ENCODE data around the gene ADARB2.
"Not testable (repeated sequence)": the region's sequence is repeated elsewhere in the genome, so short reads cannot be mapped to it uniquely, and the experiment has no call there.

The ADARB2 gene

DNA sequence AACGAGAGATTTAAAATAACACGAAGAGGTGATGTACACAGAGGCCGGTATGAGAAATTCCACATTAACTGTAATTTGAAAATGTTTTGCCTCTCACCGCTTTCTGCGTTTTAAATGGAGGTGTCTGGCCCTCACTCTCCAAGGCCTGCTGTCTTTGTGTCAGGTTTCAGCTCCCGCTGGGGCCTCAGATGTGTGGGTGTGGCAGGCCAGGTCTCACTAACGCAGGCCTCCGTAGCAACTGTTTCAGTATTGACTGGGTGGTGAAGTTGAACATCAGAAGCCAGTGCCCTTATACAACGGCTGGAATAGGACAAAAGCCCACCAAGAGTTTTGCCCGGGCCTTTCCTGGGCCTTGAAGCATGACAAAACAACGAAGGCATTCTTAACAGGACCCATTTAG lies 303.1 kb downstream of the ADARB2 start:
- TF ChIP-seq, protein P1, sequence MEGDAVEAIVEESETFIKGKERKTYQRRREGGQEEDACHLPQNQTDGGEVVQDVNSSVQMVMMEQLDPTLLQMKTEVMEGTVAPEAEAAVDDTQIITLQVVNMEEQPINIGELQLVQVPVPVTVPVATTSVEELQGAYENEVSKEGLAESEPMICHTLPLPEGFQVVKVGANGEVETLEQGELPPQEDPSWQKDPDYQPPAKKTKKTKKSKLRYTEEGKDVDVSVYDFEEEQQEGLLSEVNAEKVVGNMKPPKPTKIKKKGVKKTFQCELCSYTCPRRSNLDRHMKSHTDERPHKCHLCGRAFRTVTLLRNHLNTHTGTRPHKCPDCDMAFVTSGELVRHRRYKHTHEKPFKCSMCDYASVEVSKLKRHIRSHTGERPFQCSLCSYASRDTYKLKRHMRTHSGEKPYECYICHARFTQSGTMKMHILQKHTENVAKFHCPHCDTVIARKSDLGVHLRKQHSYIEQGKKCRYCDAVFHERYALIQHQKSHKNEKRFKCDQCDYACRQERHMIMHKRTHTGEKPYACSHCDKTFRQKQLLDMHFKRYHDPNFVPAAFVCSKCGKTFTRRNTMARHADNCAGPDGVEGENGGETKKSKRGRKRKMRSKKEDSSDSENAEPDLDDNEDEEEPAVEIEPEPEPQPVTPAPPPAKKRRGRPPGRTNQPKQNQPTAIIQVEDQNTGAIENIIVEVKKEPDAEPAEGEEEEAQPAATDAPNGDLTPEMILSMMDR (IDR thresholded peaks at IDR 0.05; ENCODE audit: borderline replicate concordance, control extremely low read depth, extremely low read depth, insufficient read depth, missing control alignments), result no peak
- no peak for DNase-seq (ENCODE audit: low spot score)
- in situ Hi-C loops (cut with MboI; ENCODE audit: low sequenced_read_pairs, unreplicated experiment), result no loop called here

DNA sequence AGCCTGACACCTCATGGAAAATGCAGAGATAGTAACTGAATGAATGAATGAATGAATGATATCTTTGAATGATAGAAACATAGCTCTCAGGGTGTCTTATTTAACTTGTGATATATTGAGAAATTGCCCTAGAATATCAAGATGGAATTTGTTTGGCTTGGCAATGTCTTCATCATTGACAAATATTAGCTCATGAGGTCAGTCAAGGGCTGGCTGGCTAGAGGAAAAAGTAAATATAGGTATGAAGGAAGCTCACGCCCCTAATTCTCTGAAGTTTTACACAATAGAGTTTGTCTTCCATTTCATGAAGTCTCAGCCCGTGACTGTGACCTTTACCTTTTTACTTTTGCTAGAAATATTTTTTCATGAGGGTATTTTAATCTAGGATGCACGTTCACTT lies 305.2 kb downstream of the ADARB2 start:
- in situ Hi-C loops (cut with MboI; ENCODE audit: low sequenced_read_pairs, unreplicated experiment), result no loop called here
- no peak for DNase-seq (ENCODE audit: low spot score)
- TF ChIP-seq, protein P1 (IDR thresholded peaks at IDR 0.05; ENCODE audit: borderline replicate concordance, control extremely low read depth, extremely low read depth, insufficient read depth, missing control alignments), result no peak

DNA sequence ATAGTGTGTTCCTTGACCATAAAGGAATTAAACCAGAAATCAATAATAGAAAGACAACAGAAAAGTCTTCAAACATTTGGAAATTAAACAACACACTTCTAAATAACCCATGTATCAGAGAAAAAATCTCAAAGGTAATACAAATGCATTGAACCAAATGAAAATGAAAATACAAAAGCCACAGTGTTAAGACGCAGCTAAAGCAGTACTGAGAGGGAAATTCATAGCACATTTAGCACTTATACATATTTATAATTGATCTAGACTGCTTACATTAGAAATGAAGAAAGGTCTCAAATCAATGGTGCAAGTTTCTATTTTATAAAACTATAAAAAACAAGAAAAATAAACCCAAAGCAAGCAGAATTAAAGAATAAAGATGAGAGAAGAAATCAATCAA lies 306.1 kb downstream of the ADARB2 start:
- in situ Hi-C loops (cut with MboI; ENCODE audit: low sequenced_read_pairs, unreplicated experiment), result no loop called here
- no peak for DNase-seq (ENCODE audit: low spot score)
- TF ChIP-seq, protein P1 (IDR thresholded peaks at IDR 0.05; ENCODE audit: borderline replicate concordance, control extremely low read depth, extremely low read depth, insufficient read depth, missing control alignments), result no peak

DNA sequence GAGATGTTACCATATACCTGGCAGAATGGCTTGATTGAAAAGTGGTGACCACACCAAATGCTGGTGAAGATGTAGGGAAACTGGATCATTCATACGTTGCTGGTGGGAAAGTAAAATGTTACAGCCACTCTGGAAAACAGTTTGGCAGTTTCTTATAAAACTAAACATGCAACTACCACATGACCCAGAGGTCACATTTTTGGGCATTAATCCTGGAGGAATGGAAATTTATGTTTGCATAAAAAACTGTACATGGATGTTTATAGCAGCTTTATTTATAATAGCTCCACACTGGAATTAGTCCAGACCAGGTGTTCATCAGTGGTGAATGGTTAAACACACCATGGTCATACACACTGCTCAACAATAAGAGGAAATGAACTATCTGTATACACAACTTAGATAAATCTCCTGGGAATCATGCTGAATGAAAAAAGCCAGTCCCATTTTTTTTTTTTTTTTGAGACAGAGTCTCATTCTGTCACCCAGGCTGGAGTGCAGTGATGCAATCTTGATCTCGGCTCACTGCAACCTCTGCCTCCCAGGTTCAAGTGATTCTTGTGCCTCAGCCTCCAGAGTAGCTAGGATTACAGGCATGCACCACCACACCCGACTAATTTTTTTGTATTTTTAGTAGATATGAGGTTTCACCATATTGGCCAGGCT lies 309.7 kb downstream of the ADARB2 start:
- DNase-seq (ENCODE audit: low spot score); in situ Hi-C loops (cut with MboI; ENCODE audit: low sequenced_read_pairs, unreplicated experiment): not testable (repeated sequence)

DNA sequence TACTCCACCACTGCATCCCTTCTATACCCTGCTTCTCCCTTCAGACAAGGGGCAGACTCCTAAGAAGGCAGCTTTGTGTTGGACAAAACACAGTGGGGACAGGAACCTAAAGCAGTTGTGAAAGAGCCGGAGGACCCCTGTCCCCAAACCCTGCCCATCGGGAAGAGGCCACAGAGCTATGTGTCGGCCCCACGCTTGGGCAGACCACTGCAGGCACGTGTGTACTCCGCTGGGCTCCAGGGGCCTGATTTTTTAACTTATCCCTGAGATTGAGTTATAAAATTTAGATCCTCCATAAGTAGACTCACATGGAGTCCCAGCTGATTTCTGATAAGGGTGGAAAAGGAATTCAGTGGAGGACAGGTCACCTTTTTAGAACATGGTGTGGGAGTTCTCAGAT lies 310.5 kb downstream of the ADARB2 start:
- in situ Hi-C loops (cut with MboI; ENCODE audit: low sequenced_read_pairs, unreplicated experiment), result no loop called here
- no peak for DNase-seq (ENCODE audit: low spot score)
- TF ChIP-seq, protein P1 (IDR thresholded peaks at IDR 0.05; ENCODE audit: borderline replicate concordance, control extremely low read depth, extremely low read depth, insufficient read depth, missing control alignments), result no peak

DNA sequence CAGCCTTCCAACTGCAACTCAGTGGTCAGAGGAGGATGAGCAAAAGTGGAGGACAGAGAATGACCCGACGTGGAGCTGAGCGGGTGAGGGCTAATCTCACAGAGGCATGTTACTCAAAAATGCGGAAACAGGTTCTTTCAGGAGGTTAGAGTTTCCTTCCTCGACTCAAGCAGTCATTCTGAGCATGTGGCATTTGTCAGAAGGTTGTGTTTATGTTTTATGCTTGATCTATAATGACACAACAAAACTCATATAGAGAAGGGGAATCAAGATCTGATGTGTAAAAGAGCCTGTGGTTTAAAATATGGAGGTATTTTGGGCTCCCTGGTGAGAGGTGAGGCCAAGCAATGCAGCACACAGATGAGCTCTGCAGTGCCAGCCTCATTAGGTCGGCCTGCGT lies 311.4 kb downstream of the ADARB2 start:
- in situ Hi-C loops (cut with MboI; ENCODE audit: low sequenced_read_pairs, unreplicated experiment), result no loop called here
- TF ChIP-seq, protein P1 (IDR thresholded peaks at IDR 0.05; ENCODE audit: borderline replicate concordance, control extremely low read depth, extremely low read depth, insufficient read depth, missing control alignments), result no peak
- peak; percentile 54 for DNase-seq (ENCODE audit: low spot score)

DNA sequence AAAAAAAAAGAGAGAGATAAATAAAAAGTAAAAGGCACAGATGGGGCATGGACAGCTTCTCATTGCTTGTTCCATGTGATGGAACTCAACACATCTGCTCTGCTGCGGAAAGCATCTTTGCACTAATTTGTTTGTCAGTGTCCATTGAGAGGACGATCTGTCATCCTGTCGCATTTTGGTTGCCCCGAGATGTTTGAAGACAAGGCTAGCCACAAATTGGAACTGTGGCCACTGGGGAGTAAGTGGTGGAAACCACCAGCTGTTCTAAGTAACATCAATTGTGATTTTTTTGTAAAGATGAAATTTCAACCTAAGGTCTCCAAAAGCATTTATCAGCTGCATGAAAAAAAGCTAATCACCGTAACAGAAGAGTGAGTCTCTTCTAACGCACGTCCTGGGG lies 312.7 kb downstream of the ADARB2 start:
- DNase-seq (ENCODE audit: low spot score), result no peak
- TF ChIP-seq, protein P1 (IDR thresholded peaks at IDR 0.05; ENCODE audit: borderline replicate concordance, control extremely low read depth, extremely low read depth, insufficient read depth, missing control alignments), result no peak
- in situ Hi-C loops (cut with MboI; ENCODE audit: low sequenced_read_pairs, unreplicated experiment), result no loop called here

All from GM13976 (cell line).